Suppressor macrophage (primary cell): ENCODE data around the gene BCL2L12.
A peak's percentile ranks its signal among the peaks of the same experiment; 100 is the strongest.
"Not testable (repeated sequence)": the region's sequence is repeated elsewhere in the genome, so short reads cannot be mapped to it uniquely, and the experiment has no call there.

Experiments
- DNase-seq, 4 experiments: peaks; one replicate each; pipeline ENCODE4 v3.0.0-alpha.2; 2020 to 2022
- total RNA-seq, 17 experiments: gene quantifications; one replicate each; lab custom pipeline; 2026; ENCODE audit warnings: mixed read lengths in 6 of 17, inconsistent platforms in 3 of 17; lab: John Stamatoyannopoulos, UW

BCL2L12 gene
- 0.83 to 12.1 (median 3.9) reads per million in 17 experiments for total RNA-seq

GRCh38 chr19:49665351-49666119 lies at the start of gene BCL2L12, which contains the start of gene IRF3:
TSS of gene BCL2L12 (plus strand) at chr19:49665933. CDS start at chr19:49666693, 760 bp downstream.
TSS of gene IRF3 (minus strand) at chr19:49665857. CDS start at chr19:49664838, 1,019 bp downstream.
- DNase-seq, result peak; percentile 99

GRCh38 chr19:49616532-49616931 lies 49.2 kb upstream of the BCL2L12 start:
- DNase-seq, result no peak

- DNase-seq, result no peak
Observed at GRCh38 chr19:49616945-49617344, 48.8 kb upstream of the BCL2L12 start.

GRCh38 chr19:49617860-49618259 lies 47.9 kb upstream of the BCL2L12 start:
- DNase-seq, result not testable (repeated sequence)

- DNase-seq, result no peak
Observed at GRCh38 chr19:49624967-49625910, 40.5 kb upstream of the BCL2L12 start.

- DNase-seq, result no peak
Observed at GRCh38 chr19:49626226-49626625, 39.5 kb upstream of the BCL2L12 start.

GRCh38 chr19:49629659-49630058 lies 36.1 kb upstream of the BCL2L12 start:
- no peak for DNase-seq

- no peak for DNase-seq
Observed at GRCh38 chr19:49631014-49631588, 34.6 kb upstream of the BCL2L12 start.

- no peak for DNase-seq
Observed at GRCh38 chr19:49631610-49632192, 34.0 kb upstream of the BCL2L12 start.

GRCh38 chr19:49632576-49632975 lies 33.2 kb upstream of the BCL2L12 start:
- no peak for DNase-seq

- not testable (repeated sequence) for DNase-seq
Observed at GRCh38 chr19:49633273-49633672, 32.5 kb upstream of the BCL2L12 start.

GRCh38 chr19:49635530-49636232 lies 30.1 kb upstream of the BCL2L12 start:
- peak in 3 of 4 experiments; percentile 22 to 53 (median 27) for DNase-seq

- no peak for DNase-seq
Observed at GRCh38 chr19:49636233-49636932, 29.4 kb upstream of the BCL2L12 start.

GRCh38 chr19:49637821-49638738 lies 27.7 kb upstream of the BCL2L12 start:
- peak; percentile 69 to 90 (median 81) for DNase-seq

- no peak for DNase-seq
Observed at GRCh38 chr19:49639401-49640112, 26.2 kb upstream of the BCL2L12 start.

- DNase-seq, result peak; percentile 100
Observed at GRCh38 chr19:49640113-49640898, 25.4 kb upstream of the BCL2L12 start, which contains the start of gene RRAS. TSS of gene RRAS (minus strand) at chr19:49640143. CDS start at chr19:49640098, 45 bp downstream.

GRCh38 chr19:49641688-49642491 lies 23.8 kb upstream of the BCL2L12 start, which contains the start of gene SCAF1:
TSS of gene SCAF1 (plus strand) at chr19:49642209. CDS start at chr19:49645027, 2,818 bp downstream.
- DNase-seq, result peak; percentile 100
